Ishikawa (cell line): ENCODE results near the gene ZBTB1.
A peak's percentile ranks its signal among the peaks of the same experiment; 100 is the strongest.

Experiments
- CEBPB ChIP-seq: IDR thresholded peaks from 2 replicates; pipeline ENCODE4 v1.6.1; 2012
- CREB1 ChIP-seq: IDR thresholded peaks from 2 replicates; pipeline ENCODE4 v1.6.1; 2012; ENCODE audit warnings: low read depth
- EGR1 ChIP-seq: IDR thresholded peaks from 2 replicates; pipeline ENCODE4 v1.6.1; 2012
- EP300 ChIP-seq: IDR thresholded peaks from 2 replicates; pipeline ENCODE4 v1.6.1; 2012; ENCODE audit warnings: borderline replicate concordance
- FOXM1 ChIP-seq: IDR thresholded peaks from 2 replicates; pipeline ENCODE4 v1.6.1; 2012; ENCODE audit warnings: low read depth, borderline replicate concordance
- NFIC ChIP-seq: IDR thresholded peaks from 2 replicates; pipeline ENCODE4 v1.6.1; 2012
- RAD21 ChIP-seq: IDR thresholded peaks from 2 replicates; pipeline ENCODE4 v1.6.1; 2012; ENCODE audit warnings: low read depth
- TAF1 ChIP-seq: IDR thresholded peaks from 2 replicates; pipeline ENCODE4 v1.6.1; 2012; ENCODE audit warnings: low read depth, mild to moderate bottlenecking
- TCF12 ChIP-seq: IDR thresholded peaks from 2 replicates; pipeline ENCODE4 v1.6.1; 2012; ENCODE audit warnings: low read depth
- TEAD4 ChIP-seq: IDR thresholded peaks from 2 replicates; pipeline ENCODE4 v1.6.1; 2012
- YY1 ChIP-seq: IDR thresholded peaks from 2 replicates; pipeline ENCODE4 v1.6.1; 2012; ENCODE audit warnings: low read depth
- ZBTB7A ChIP-seq: IDR thresholded peaks from 2 replicates; pipeline ENCODE4 v1.6.1; 2012; ENCODE audit warnings: low read depth
- TF ChIP-seq, protein P1 (sequence below): IDR thresholded peaks from 2 replicates; pipeline ENCODE4 v1.6.1; 2012; ENCODE audit warnings: low read depth, mild to moderate bottlenecking
- TF ChIP-seq, protein P2 (sequence below): IDR thresholded peaks from 2 replicates; pipeline ENCODE4 v1.6.1; 2012
- TF ChIP-seq, protein P3 (sequence below): IDR thresholded peaks from 2 replicates; pipeline ENCODE4 v1.6.1; 2012

Gene ZBTB1

DNA sequence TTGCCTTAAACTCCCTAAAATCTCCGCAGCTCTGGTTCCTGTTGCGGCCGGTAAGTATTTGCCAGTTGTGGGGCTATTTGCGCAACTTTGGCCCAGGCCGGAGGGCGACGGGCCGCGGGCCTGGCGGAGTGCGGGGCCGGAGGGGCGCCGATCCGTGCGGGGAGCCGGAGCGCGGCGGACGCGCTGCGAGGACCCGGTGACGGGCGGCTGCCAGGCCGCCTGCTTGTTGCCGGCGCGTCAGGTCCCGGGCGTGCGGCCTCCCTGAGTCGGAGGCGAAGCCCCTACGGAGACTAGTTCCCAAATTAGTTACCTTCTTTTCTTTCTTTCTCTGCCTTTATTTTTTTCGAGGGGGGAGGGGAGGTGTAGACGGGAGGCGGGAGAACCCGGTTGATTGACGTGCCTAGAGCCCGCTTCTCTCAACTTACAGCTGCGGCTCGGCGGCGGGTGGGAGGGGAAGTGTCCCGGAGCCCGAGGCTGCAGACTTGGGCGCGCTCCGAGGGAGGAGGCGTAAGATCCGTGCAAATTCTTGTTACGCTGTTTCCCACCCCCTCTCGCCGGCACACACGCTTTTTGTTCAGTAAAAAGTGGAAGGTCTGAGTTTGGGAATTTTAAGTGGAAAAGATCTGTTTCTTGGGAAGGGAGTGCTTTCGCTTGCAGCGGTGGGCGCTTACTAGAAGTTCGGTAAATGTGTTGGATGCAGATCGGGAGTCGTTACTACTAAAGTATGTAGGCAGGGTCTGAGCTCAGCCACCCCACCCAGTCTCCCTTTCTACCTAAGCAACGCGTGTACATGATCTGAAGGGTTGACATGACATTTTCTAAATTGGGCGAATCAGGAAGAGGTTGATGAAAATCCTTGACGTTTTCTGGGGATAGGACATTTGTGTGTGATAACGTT, 576 bp downstream of the ZBTB1 start:
- no peak; the same call in 1 of the 2 replicates for TF ChIP-seq TCF12
- TF ChIP-seq ZBTB7A, result no peak
- no peak for TF ChIP-seq TEAD4
- 0 out of 2 replicates have a peak, but pooled peaks have one; percentile 35 for TF ChIP-seq CEBPB
- TF ChIP-seq YY1, result 0 out of 2 replicates have a peak, but pooled peaks have one; percentile 10
- TF ChIP-seq NFIC, result no peak
- TF ChIP-seq, protein P1, sequence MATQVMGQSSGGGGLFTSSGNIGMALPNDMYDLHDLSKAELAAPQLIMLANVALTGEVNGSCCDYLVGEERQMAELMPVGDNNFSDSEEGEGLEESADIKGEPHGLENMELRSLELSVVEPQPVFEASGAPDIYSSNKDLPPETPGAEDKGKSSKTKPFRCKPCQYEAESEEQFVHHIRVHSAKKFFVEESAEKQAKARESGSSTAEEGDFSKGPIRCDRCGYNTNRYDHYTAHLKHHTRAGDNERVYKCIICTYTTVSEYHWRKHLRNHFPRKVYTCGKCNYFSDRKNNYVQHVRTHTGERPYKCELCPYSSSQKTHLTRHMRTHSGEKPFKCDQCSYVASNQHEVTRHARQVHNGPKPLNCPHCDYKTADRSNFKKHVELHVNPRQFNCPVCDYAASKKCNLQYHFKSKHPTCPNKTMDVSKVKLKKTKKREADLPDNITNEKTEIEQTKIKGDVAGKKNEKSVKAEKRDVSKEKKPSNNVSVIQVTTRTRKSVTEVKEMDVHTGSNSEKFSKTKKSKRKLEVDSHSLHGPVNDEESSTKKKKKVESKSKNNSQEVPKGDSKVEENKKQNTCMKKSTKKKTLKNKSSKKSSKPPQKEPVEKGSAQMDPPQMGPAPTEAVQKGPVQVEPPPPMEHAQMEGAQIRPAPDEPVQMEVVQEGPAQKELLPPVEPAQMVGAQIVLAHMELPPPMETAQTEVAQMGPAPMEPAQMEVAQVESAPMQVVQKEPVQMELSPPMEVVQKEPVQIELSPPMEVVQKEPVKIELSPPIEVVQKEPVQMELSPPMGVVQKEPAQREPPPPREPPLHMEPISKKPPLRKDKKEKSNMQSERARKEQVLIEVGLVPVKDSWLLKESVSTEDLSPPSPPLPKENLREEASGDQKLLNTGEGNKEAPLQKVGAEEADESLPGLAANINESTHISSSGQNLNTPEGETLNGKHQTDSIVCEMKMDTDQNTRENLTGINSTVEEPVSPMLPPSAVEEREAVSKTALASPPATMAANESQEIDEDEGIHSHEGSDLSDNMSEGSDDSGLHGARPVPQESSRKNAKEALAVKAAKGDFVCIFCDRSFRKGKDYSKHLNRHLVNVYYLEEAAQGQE, result no peak
- no peak for TF ChIP-seq EGR1
- TF ChIP-seq, protein P2, sequence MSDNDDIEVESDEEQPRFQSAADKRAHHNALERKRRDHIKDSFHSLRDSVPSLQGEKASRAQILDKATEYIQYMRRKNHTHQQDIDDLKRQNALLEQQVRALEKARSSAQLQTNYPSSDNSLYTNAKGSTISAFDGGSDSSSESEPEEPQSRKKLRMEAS, result peak; percentile 1; the same call in 1 of the 2 replicates
- TF ChIP-seq, protein P3, sequence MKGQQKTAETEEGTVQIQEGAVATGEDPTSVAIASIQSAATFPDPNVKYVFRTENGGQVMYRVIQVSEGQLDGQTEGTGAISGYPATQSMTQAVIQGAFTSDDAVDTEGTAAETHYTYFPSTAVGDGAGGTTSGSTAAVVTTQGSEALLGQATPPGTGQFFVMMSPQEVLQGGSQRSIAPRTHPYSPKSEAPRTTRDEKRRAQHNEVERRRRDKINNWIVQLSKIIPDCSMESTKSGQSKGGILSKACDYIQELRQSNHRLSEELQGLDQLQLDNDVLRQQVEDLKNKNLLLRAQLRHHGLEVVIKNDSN, result no peak
- TF ChIP-seq CREB1, result no peak
- peak; percentile 21; the same call in 1 of the 2 replicates for TF ChIP-seq TAF1
- TF ChIP-seq FOXM1, result no peak
- no peak for TF ChIP-seq RAD21

DNA sequence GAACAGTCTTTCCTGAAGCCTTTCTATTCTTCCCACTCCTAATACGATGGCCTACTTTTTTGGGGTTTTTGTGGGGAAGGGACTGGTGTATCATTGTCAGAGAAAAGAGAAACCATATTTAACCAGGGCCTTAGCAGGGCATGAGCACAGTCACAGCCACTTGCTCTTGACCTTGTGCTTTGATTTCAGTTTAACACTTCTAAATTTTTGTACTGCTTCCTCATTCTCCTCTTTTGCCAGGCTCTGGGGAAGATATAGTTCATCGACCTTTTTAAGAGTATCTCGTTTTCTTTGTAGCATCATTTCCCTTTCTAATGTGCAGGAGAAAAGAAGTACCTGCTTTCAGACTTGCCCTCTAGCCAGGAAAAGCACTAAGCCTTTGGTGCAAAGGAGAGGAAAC, 2.2 kb downstream of the ZBTB1 start:
- no peak for TF ChIP-seq TEAD4
- no peak for TF ChIP-seq RAD21
- TF ChIP-seq NFIC, result no peak

DNA sequence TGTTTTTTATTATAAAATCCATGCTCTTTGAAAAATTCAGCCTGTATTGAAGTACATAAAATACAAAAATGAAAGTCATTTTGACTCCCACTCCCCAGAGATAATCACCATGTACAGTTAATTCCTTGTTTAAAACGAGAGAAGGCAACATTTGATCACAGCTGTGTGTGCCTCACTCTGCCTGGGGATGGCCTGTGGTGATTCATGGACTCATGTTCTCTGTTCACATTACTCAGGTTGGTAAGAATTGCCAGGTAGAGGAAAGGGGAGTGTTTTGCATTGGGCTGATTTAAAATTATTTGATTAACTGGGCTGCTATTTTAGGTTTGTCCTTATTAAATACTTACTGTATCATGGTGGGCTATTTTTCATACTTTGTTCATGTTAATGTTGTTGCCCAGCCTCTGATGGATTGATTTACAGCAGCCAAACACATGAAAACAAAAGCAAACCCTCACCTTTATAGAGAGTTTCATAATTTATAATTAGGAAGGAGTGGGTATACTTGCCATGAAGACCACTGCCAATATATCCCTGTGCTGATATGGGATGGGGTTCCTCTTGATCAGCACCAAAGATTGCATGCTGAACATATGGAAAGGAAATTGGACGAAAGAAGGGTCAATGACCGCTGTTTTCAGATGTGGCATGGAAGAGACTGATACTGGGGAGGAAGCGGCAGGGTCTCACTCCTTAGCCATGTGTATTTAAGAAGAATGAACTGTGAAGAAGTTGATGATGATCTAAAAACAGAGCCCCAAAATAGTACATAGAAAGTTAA, 3.0 kb downstream of the ZBTB1 start:
- TF ChIP-seq NFIC, result no peak
- TF ChIP-seq TCF12, result no peak
- no peak for TF ChIP-seq TEAD4
- TF ChIP-seq CEBPB, result no peak

DNA sequence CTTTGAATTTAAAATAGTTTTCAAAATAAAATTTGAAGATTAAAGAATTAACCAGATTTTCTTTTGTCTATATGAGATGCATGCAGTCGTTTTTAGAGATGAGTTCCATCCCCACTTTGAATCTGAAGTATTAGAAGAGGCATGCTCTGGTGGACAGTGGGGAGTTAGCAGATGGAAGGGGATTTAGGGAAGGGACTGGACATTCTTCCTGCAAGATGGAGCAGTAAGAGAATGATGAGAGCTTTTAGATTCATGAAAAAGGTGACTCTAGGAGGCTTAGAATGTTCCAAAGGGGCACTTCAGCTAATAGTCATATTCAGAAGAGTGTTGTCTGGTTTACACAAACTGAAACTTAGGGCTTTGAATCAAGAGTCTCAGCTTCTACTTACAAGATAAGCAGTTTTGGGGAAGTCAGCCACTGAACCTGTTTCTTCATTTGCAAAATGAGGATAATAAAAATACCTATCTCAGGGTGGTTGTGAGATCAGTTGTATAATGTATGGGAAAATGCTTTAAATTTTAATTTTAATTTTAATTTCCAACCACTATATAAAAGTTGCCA, 3.7 kb downstream of the ZBTB1 start:
- TF ChIP-seq, protein P1, result no peak
- no peak for TF ChIP-seq EGR1
- no peak for TF ChIP-seq FOXM1
- TF ChIP-seq CEBPB, result no peak
- TF ChIP-seq, protein P2, result no peak
- no peak for TF ChIP-seq ZBTB7A
- TF ChIP-seq, protein P3, result no peak
- no peak for TF ChIP-seq CREB1
- no peak for TF ChIP-seq YY1
- no peak for TF ChIP-seq NFIC
- no peak for TF ChIP-seq TCF12

DNA sequence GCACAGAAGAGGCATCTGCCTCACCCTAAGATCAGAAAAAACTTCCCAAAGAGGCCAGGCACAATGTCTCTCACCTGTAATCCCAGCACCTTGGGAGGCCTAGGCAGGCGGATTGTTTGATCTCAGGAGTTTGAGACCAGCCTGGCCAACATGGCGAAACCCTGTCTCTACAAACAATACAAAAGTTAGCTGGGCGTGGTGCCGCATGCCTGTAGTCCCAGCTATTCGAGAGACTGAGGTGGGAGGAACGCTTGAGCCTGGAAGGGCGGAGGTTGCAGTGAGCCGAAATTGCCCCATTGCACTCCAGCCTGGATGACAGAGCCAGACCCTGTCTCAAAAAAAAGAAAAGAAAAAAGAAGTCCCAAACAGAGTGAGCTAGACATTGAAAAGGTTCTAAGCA, 4.5 kb downstream of the ZBTB1 start:
- TF ChIP-seq TEAD4 (no peak), EP300 (no peak), TCF12 (no peak), FOXM1 (no peak), YY1 (no peak), CREB1 (no peak), EGR1 (no peak), RAD21 (no peak), TAF1 (no peak), CEBPB (no peak), NFIC (no peak), ZBTB7A (no peak)
- TF ChIP-seq, protein P2, result no peak
- TF ChIP-seq, protein P1, result no peak
- TF ChIP-seq, protein P3, result no peak
